Choroid plexus epithelial cell (primary cell): ENCODE results near the gene CELF1.

Experiments
- DNase-seq: peaks from one replicate; pipeline ENCODE4 v3.0.0-alpha.2; 2010; ENCODE audit warnings: low read depth
- H3K4me3 ChIP-seq: 2 replicates; pipeline ENCODE4 v1.5.1; 2011; ENCODE audit warnings: low read depth, mild to moderate bottlenecking, control low read depth, low read length, moderate library complexity
- CTCF ChIP-seq: conservative IDR thresholded peaks from 2 replicates; pipeline ENCODE4 v1.5.1; 2011; ENCODE audit warnings: low read depth, mild to moderate bottlenecking, control low read depth, inconsistent platforms, low read length, moderate library complexity

Gene CELF1

DNA sequence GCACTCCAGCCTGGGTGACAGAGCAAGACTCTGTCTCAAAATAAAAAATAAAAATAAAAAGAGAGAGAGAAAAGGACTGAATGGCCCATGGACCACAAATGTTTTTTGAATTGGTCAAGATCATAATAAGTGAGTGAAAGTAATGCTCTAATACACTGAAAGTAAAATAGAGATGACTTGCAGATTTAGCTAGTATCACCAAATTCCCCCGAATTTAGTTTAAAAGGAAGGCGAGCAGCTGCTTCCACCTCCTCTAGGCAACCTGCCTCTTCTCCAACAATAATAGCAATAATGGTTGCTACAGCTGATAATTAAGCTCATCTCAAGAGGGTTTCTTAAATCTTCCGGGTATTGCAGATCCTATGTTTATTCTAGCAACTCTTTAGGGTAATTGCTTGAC lies 36.8 kb downstream of the CELF1 start:
- TF ChIP-seq CTCF = no peak
- H3K4me3 ChIP-seq = no peak overlapping the region

GRCh38 chr11:47514825-47515647 lies 37.9 kb downstream of the CELF1 start:
- H3K4me3 ChIP-seq = no peak overlapping the region
- DNase-seq = peak; percentile 81
- TF ChIP-seq CTCF = no peak

More for the DNA sequence above, 36.8 kb downstream of the CELF1 start:
- DNase-seq = no peak

DNA sequence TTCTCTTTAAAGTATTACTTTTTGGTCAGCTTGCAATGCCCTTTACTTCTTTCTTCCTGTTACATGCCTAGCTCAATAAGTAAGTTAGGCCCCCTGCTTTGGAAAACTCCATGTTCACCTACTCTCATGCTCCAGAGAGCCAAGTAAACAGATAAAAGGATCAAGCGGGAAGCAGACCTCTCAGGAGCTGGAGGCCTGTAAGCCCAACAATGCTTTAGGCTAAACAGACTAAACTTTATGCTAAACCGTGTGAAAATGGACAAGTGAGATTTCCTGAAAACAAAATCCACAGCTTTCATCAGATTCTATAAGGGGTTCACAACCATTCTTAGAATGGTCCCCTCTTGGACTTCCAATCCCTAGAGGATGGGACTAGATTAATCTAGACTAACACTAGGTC lies 40.2 kb downstream of the CELF1 start:
- TF ChIP-seq CTCF = no peak
- H3K4me3 ChIP-seq = no peak overlapping the region
- no peak for DNase-seq

DNA sequence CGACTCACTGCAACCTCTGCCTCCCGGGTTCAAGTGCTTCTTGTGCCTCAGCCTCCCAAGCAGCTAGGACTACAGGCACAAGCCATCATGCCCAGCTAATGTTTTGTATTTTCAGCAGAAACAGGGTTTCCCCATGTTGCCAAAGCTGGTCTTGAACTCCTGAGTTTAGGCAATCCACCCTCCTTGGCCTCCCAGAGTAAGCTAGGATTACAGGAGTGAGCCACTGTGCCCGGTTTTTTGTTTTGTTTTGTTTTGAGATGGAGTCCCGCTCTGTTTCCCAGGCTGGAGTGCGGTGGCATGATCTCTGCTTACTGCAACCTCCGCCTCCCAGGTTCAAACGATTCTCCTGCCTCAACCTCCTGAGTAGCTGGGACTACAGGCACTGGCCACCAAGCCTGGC lies 41.0 kb downstream of the CELF1 start:
- no peak overlapping the region for H3K4me3 ChIP-seq
- DNase-seq = no peak
- TF ChIP-seq CTCF = no peak

GRCh38 chr11:47510209-47510608 lies 42.7 kb downstream of the CELF1 start:
- no peak for DNase-seq
- no peak overlapping the region for H3K4me3 ChIP-seq
- TF ChIP-seq CTCF = no peak

DNA sequence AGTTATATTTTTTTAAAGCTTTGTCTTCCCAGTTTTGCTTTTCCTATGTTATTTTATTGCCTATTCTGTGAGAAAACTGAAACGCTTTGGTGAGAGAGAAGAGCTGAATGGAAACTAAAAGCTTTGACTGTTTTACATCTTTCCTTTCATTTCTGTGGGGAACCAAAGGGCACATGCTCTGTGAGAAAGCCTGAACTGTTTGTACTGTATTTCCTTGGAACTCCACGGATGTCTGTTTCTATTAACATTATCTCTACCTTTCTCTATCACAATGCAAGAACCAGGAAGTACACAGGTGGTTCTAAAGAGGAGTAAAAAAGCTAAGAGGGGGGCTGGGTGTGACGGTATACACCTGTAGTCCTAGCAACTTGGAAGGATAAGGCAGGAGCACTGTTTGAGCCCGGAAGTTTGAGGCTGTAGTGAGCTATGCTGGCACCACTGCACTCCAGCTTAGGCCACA lies 43.8 kb downstream of the CELF1 start:
- DNase-seq = no peak
- H3K4me3 ChIP-seq = no peak overlapping the region
- no peak for TF ChIP-seq CTCF
